Astrocyte (in vitro differentiated cells and primary cell): ENCODE data around the gene PRMT9.

Experiments
- EZH2 ChIP-seq: IDR thresholded peaks from 2 replicates; pipeline ENCODE4 v1.6.1; 2012; ENCODE audit warnings: mild to moderate bottlenecking, low read length, inconsistent platforms; ENCODE audit not compliant: insufficient read depth
- TF ChIP-seq, protein P1 (sequence below): IDR thresholded peaks from 2 replicates; pipeline ENCODE4 v1.5.1; 2011; ENCODE audit warnings: low read depth, mild to moderate bottlenecking, inconsistent platforms, low read length, moderate library complexity; ENCODE audit not compliant: insufficient read depth

DNA sequence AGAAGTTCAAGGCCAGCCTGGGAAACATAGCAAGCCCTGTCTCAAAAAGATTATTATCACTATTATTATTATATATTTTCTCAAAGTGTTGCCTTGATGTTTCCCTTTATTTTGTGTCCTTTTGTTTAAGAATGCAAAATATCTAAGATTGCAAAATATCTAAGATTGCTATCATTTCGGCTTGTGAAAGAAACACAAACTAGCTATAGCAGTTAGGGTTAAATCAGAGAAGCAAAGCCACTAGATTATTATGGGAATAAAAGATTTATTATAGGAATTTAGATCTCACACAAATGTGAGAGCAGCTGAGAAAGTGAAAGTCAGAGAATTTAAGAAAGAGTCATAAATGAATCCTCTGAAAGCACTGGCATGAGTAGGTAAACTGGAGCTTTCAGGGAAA is 84.8 kb downstream of the PRMT9 start:
- no peak for TF ChIP-seq EZH2
- TF ChIP-seq, protein P1, sequence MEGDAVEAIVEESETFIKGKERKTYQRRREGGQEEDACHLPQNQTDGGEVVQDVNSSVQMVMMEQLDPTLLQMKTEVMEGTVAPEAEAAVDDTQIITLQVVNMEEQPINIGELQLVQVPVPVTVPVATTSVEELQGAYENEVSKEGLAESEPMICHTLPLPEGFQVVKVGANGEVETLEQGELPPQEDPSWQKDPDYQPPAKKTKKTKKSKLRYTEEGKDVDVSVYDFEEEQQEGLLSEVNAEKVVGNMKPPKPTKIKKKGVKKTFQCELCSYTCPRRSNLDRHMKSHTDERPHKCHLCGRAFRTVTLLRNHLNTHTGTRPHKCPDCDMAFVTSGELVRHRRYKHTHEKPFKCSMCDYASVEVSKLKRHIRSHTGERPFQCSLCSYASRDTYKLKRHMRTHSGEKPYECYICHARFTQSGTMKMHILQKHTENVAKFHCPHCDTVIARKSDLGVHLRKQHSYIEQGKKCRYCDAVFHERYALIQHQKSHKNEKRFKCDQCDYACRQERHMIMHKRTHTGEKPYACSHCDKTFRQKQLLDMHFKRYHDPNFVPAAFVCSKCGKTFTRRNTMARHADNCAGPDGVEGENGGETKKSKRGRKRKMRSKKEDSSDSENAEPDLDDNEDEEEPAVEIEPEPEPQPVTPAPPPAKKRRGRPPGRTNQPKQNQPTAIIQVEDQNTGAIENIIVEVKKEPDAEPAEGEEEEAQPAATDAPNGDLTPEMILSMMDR: no peak
